IPS-18a (cell line): ENCODE results near the gene ZNF579.

Experiments
- H3K27ac ChIP-seq: one replicate; pipeline ENCODE4 v1.5.1; 2013; ENCODE audit warnings: low read length
- H3K27me3 ChIP-seq: one replicate; pipeline ENCODE4 v1.6.1; 2013; ENCODE audit warnings: mild to moderate bottlenecking, low read length; ENCODE audit not compliant: control insufficient read depth, insufficient read depth
- H3K36me3 ChIP-seq: one replicate; pipeline ENCODE4 v1.6.1; 2013; ENCODE audit warnings: low read depth, low read length; ENCODE audit not compliant: control insufficient read depth
- H3K4me1 ChIP-seq: one replicate; pipeline ENCODE4 v1.6.1; 2013; ENCODE audit warnings: low read depth, low read length; ENCODE audit not compliant: control insufficient read depth
- H3K4me3 ChIP-seq: one replicate; pipeline ENCODE4 v1.5.1; 2013; ENCODE audit warnings: low read length
- H3K9ac ChIP-seq: one replicate; pipeline ENCODE4 v1.6.1; 2013; ENCODE audit warnings: mild to moderate bottlenecking, low read length, moderate library complexity
- H3K9me3 ChIP-seq: one replicate; pipeline ENCODE4 v1.6.1; 2013; ENCODE audit warnings: low read depth, low read length; ENCODE audit not compliant: control insufficient read depth

ZNF579 gene

DNA sequence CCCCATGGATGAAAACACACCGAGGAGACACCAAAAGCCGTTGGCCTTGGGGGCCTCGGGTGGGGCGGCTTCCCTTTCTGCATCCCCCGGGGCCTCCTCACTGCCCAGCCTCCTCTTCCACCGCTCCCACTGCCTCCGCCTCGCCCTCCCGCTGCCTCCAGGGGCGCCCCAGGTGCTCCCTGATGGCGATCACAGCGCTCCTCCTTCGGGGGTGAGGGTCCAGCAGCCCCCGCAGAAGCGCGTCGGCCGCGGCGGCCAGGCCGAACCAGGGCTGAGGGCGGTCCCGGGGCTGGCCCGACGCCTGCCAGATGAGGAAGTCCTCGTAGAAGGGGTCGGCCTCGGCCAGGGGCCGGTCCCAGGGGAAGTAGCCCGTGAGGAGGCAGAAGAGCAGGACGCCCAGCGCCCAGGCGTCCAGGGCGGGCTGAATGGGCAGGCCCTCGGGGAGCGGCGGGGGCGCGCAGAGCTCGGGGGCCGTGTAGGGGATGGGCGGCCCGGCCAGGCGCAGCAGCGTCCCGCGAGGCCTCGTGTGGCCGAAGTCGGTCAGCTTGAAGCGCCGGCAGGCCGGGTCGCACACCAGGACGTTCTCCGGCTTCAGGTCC is 50.9 kb downstream of the ZNF579 start:
- Histone ChIP-seq H3K27me3 (no peaks in the 10 kb centered on the region), H3K9me3 (no peaks in the 10 kb centered on the region), H3K9ac (no peak overlapping the region), H3K4me1 (no peaks in the 10 kb centered on the region), H3K27ac (no peak overlapping the region), H3K36me3 (no peaks in the 10 kb centered on the region), H3K4me3 (no peak overlapping the region)

DNA sequence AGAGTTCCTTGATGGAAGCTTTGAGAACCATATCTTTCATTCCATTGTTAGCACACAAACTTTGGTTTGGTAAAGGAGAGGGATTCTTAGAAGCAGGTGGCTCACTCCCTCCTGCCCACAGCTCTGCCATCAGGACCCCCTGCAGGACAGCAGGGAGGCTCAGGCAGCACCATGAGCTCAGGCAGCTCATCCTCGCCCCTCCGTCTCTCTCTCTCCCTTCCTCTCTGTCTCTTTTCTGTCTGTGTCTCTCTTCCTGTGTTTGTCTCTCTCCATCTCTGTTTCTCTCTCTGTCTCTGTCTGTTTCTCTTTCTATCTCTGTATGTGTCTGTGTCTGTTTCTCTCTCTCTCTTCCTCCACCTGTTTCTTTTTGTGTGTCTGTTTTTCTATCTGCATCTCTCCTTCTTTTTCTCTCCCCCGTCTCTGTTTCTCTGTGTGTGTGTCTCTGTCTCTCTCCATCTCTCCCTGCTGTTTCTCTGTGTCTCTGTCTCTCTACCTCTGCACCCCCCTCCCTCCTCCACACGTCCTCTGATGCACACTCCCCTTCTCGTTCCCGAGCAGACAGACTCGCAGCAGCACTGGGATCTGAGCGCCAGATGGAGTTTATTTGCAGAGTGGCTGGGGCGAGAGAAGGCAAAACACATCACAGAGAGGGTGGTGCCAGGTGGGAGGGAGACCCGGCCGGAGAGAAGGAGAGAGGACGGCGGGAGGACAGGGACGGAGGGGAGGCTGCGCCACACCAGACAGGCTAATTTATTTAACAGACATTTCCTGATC is 52.4 kb downstream of the ZNF579 start:
- H3K27me3 ChIP-seq, result no peaks in the 10 kb centered on the region
- no peak overlapping the region for H3K27ac ChIP-seq
- no peaks in the 10 kb centered on the region for H3K9me3 ChIP-seq
- no peak overlapping the region for H3K9ac ChIP-seq
- no peaks in the 10 kb centered on the region for H3K4me1 ChIP-seq
- H3K36me3 ChIP-seq, result no peaks in the 10 kb centered on the region
- no peak overlapping the region for H3K4me3 ChIP-seq

DNA sequence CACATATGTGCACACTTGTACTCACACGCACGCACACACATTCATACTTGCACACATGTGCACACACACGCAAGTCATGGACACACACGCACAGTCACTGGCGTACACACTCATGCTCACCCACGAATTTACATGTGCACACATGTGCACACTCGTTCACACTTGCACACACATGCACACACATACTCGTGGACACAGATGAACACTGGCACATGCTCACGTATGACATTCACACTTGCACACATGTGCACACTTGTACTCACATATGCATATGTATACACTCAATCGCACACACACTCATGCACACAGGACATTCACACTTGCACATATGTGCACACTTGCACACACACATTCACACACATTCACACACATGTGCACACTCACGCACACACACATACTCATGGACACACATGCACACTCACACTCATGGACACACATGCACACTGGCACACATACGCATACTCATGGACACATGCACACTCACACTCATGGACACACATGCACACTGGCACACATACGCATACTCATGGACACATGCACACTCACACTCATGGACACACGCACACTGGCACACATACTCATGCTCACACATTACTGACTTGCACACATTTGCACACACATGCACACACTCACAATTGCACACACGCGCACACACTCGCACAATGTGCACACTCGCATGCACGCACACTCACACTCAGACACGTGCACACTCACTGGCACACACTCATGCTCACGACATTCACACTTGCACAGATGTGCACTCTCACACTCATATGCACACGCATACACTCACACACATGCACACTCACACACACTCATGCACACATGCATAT is 53.2 kb downstream of the ZNF579 start:
- Histone ChIP-seq H3K9me3 (no peaks in the 10 kb centered on the region), H3K4me3 (no peak overlapping the region), H3K27ac (no peak overlapping the region)

More for the DNA sequence above, 53.2 kb downstream of the ZNF579 start:
- H3K9ac ChIP-seq, result no peak overlapping the region
- H3K36me3 ChIP-seq, result no peaks in the 10 kb centered on the region
- no peaks in the 10 kb centered on the region for H3K27me3 ChIP-seq
- H3K4me1 ChIP-seq, result no peaks in the 10 kb centered on the region
